Measurements from ENCODE around the gene CASTOR2.
"Not testable (repeated sequence)": the region's sequence is repeated elsewhere in the genome, so short reads cannot be mapped to it uniquely, and the experiment has no call there.

The CASTOR2 gene

GRCh38 chr7:74996361-74996760 is 31.9 kb downstream of the CASTOR2 start:
- not testable (repeated sequence) for DNase-seq

GRCh38 chr7:74997811-74998210 is 33.3 kb downstream of the CASTOR2 start:
- not testable (repeated sequence) for DNase-seq

GRCh38 chr7:75001356-75001755 is 36.9 kb downstream of the CASTOR2 start:
- not testable (repeated sequence) for DNase-seq

GRCh38 chr7:75010036-75010435 is 45.5 kb downstream of the CASTOR2 start:
- no peak for DNase-seq

- DNase-seq: no peak
Measured at GRCh38 chr7:75017832-75018231, 53.3 kb downstream of the CASTOR2 start.

- DNase-seq: no peak
Measured at GRCh38 chr7:75018570-75019364, 54.3 kb downstream of the CASTOR2 start.

GRCh38 chr7:75019800-75020199 is 55.3 kb downstream of the CASTOR2 start:
- no peak for DNase-seq

- DNase-seq: no peak
Measured at GRCh38 chr7:75024922-75025321, 60.4 kb downstream of the CASTOR2 start.

- no peak for DNase-seq
Measured at GRCh38 chr7:75028299-75028698, 63.8 kb downstream of the CASTOR2 start.

- no peak for DNase-seq
Measured at GRCh38 chr7:75033064-75033463, 68.6 kb downstream of the CASTOR2 start.

GRCh38 chr7:75033826-75034225 is 69.3 kb downstream of the CASTOR2 start:
- no peak for DNase-seq

GRCh38 chr7:75038508-75038907 is 74.0 kb downstream of the CASTOR2 start:
- DNase-seq: no peak

- DNase-seq: no peak
Measured at GRCh38 chr7:75039166-75039565, 74.7 kb downstream of the CASTOR2 start.

- DNase-seq: no peak
Measured at GRCh38 chr7:75039709-75040108, 75.2 kb downstream of the CASTOR2 start.

- DNase-seq: no peak
Measured at GRCh38 chr7:75040512-75040911, 76.0 kb downstream of the CASTOR2 start.

- DNase-seq: no peak
Measured at GRCh38 chr7:75042286-75042685, 77.8 kb downstream of the CASTOR2 start.

GRCh38 chr7:75042831-75043703 is 78.6 kb downstream of the CASTOR2 start:
- no peak for DNase-seq

- no peak for DNase-seq
Measured at GRCh38 chr7:75045881-75046280, 81.4 kb downstream of the CASTOR2 start.

- no peak for DNase-seq
Measured at GRCh38 chr7:75048435-75049379, 84.2 kb downstream of the CASTOR2 start.

- DNase-seq: no peak
Measured at GRCh38 chr7:75049817-75050216, 85.3 kb downstream of the CASTOR2 start.

GRCh38 chr7:75050501-75050900 is 86.0 kb downstream of the CASTOR2 start:
- no peak for DNase-seq

- no peak for DNase-seq
Measured at GRCh38 chr7:75054744-75055143, 90.2 kb downstream of the CASTOR2 start.

GRCh38 chr7:75055155-75055554 is 90.7 kb downstream of the CASTOR2 start:
- no peak for DNase-seq

All from CD4-positive, alpha-beta T cell treated with Interleukin-12 subunit alpha and Interleukin-12 subunit beta, for 1 hour (primary cell).